Endothelial cell of umbilical vein (primary cell): ENCODE data around the gene CNOT1.

Experiments used
- CTCF ChIP-seq, 2 donors: IDR thresholded peaks; 1 replicate in 1 of 2; 2 replicates in 1 of 2; pipeline ENCODE4 v1.5.1; 2011; ENCODE audit warnings: low read length in 2 of 2, mild to moderate bottlenecking in 2 of 2, moderate library complexity in 2 of 2, control low read depth in 1 of 2, inconsistent platforms in 1 of 2, low read depth in 1 of 2; ENCODE audit not compliant: insufficient read depth in 1 of 2; ENCODE audit errors: extremely low read depth in 1 of 2
- GATA2 ChIP-seq: IDR thresholded peaks from 2 replicates; pipeline ENCODE4 v1.7.0; 2011; ENCODE audit warnings: low read depth, mild to moderate bottlenecking, moderate library complexity, mixed read lengths, low read length; ENCODE audit not compliant: insufficient read length, insufficient read depth
- MAX ChIP-seq: IDR thresholded peaks from 2 replicates; pipeline ENCODE4 v1.6.1; 2011; ENCODE audit not compliant: insufficient read depth, insufficient read length
- MYC ChIP-seq: IDR thresholded peaks from one replicate; pipeline ENCODE4 v1.6.1; 2011; ENCODE audit warnings: mild to moderate bottlenecking, low read depth, low read length
- POLR2A ChIP-seq: IDR thresholded peaks from 2 replicates; pipeline ENCODE4 v1.6.1; 2012; ENCODE audit warnings: low read depth, mild to moderate bottlenecking, control low read depth, low read length

GRCh38 chr16:58647107-58647506 lies 17.5 kb upstream of the CNOT1 start:
- TF ChIP-seq CTCF (IDR thresholded peaks at IDR 0.05; ENCODE audit: extremely low read depth in 1 of 2, insufficient read depth in 1 of 2, low read depth in 1 of 2, low read length in 2 of 2) (no peak), POLR2A (no peak), MYC (no peak), GATA2 (no peak), MAX (no peak)
